ENCODE results near the gene FAM131B. TPM values are rescaled to one million over a fixed set of nuclear protein-coding genes. Genes with fewer than 3 reads are reported as not detected.

FAM131B gene
- total RNA-seq, 2 donors from 2014 or later, result 1.9 to 3.6 TPM

DNA sequence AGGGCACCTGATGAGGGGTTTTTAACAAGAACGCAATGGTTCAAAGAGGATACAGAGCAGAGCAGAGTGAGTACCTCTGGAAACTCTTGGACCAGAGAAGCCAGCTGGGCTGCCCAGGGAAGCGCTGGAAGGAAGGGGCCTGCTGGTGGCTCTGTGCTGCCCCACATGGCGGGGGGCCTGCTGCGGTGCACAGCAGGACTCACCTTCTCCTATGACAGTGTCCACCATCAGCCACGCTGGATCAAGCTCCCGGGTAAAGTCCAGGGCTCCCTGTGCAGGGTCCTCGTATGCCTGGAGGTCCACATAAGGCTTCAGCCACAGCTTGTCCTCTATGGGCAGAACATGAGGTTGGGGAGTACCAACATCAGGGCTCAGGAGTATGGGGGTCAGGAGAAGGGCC is 33.7 kb upstream of the FAM131B start:
- Mint-ChIP-seq H3K4me3 (no peak overlapping the region), H3K36me3 (ENCODE audit: low read depth) (peaks cover 76% of the 10 kb centered on the region), H3K4me1 (no peaks in the 10 kb centered on the region), H3K27ac (no peak overlapping the region), H3K9me3 (no peaks in the 10 kb centered on the region), H3K27me3 (ENCODE audit: insufficient read depth) (no peaks in the 10 kb centered on the region)
- no peak for TF ChIP-seq CTCF (conservative IDR thresholded peaks at IDR 0.05)
- no peak overlapping the region for H3K9ac ChIP-seq (ENCODE audit: extremely low read depth, low read length, poor library complexity, severe bottlenecking)
- H3K4me1 ChIP-seq (ENCODE audit: control insufficient read depth, insufficient read depth, low read length), result no peaks in the 10 kb centered on the region
- H3K9me3 ChIP-seq (ENCODE audit: control insufficient read depth, low read length), result no peaks in the 10 kb centered on the region
- 67 to 83% methylated on average over 3 to 7 of the region's 7 CpGs for WGBS, 2 experiments (ENCODE audit: insufficient coverage in 1 of 2, insufficient read length in 1 of 2)
- H3K36me3 ChIP-seq (ENCODE audit: control insufficient read depth, insufficient read depth, low read length), result peaks cover 24% of the 10 kb centered on the region
- peak; percentile 44 for DNase-seq
- no peaks in the 10 kb centered on the region for H3K27me3 ChIP-seq (ENCODE audit: control insufficient read depth, insufficient read depth, low read length, poor library complexity, severe bottlenecking)
- no peak overlapping the region for H3K4me3 ChIP-seq (ENCODE audit: low read length)
- H3K27ac ChIP-seq (ENCODE audit: low read depth, low read length), result no peak overlapping the region

GRCh38 chr7:143395187-143396149 is 33.0 kb upstream of the FAM131B start:
- H3K4me1 Mint-ChIP-seq, result no peaks in the 10 kb centered on the region
- H3K4me3 Mint-ChIP-seq, result no peak overlapping the region
- Histone ChIP-seq H3K27me3 (ENCODE audit: control insufficient read depth, insufficient read depth, low read length, poor library complexity, severe bottlenecking) (no peaks in the 10 kb centered on the region), H3K36me3 (ENCODE audit: control insufficient read depth, insufficient read depth, low read length) (peaks cover 28% of the 10 kb centered on the region), H3K9me3 (ENCODE audit: control insufficient read depth, low read length) (no peaks in the 10 kb centered on the region), H3K4me3 (ENCODE audit: low read length) (no peak overlapping the region), H3K4me1 (ENCODE audit: control insufficient read depth, insufficient read depth, low read length) (no peaks in the 10 kb centered on the region), H3K27ac (ENCODE audit: low read depth, low read length) (no peak overlapping the region), H3K9ac (ENCODE audit: extremely low read depth, low read length, poor library complexity, severe bottlenecking) (no peak overlapping the region)
- 84 to 89% methylated on average over 15 to 21 of the region's 21 CpGs for WGBS, 2 experiments (ENCODE audit: insufficient coverage in 1 of 2, insufficient read length in 1 of 2)
- no peaks in the 10 kb centered on the region for H3K27me3 Mint-ChIP-seq (ENCODE audit: insufficient read depth)
- peak; percentile 53 for TF ChIP-seq CTCF (conservative IDR thresholded peaks at IDR 0.05)
- peak; percentile 71 for DNase-seq
- H3K36me3 Mint-ChIP-seq (ENCODE audit: low read depth), result peaks cover 75% of the 10 kb centered on the region
- no peaks in the 10 kb centered on the region for H3K9me3 Mint-ChIP-seq
- no peak overlapping the region for H3K27ac Mint-ChIP-seq

DNA sequence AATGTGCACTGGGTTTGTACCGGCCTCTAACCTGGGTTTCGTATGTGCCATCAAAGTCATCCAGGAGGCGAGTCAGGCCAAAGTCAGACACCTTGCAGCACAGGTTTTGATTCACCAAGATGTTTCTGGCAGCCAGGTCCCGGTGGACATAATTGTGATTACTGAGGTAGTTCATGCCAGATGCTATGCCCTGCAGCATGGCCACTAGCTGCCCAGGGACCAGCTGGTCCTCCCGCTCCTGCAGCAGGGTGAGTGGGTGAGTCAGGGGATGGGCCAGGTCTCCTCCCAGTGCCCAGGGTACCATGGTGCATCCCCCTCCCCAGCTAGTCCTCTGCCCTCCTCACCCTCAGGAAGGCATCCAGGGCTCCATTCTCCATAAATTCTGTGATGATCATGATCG is 32.3 kb upstream of the FAM131B start:
- TF ChIP-seq CTCF (conservative IDR thresholded peaks at IDR 0.05), result no peak
- Mint-ChIP-seq H3K9me3 (no peaks in the 10 kb centered on the region), H3K4me1 (no peaks in the 10 kb centered on the region), H3K27ac (no peak overlapping the region), H3K36me3 (ENCODE audit: low read depth) (peaks cover 77% of the 10 kb centered on the region), H3K27me3 (ENCODE audit: insufficient read depth) (no peaks in the 10 kb centered on the region), H3K4me3 (no peak overlapping the region)
- Histone ChIP-seq H3K27ac (ENCODE audit: low read depth, low read length) (no peak overlapping the region), H3K9me3 (ENCODE audit: control insufficient read depth, low read length) (no peaks in the 10 kb centered on the region), H3K9ac (ENCODE audit: extremely low read depth, low read length, poor library complexity, severe bottlenecking) (no peak overlapping the region), H3K4me3 (ENCODE audit: low read length) (no peak overlapping the region), H3K4me1 (ENCODE audit: control insufficient read depth, insufficient read depth, low read length) (no peaks in the 10 kb centered on the region), H3K27me3 (ENCODE audit: control insufficient read depth, insufficient read depth, low read length, poor library complexity, severe bottlenecking) (no peaks in the 10 kb centered on the region), H3K36me3 (ENCODE audit: control insufficient read depth, insufficient read depth, low read length) (peaks cover 32% of the 10 kb centered on the region)
- WGBS, 2 experiments (ENCODE audit: insufficient coverage in 1 of 2, insufficient read length in 1 of 2), result 79 to 83% methylated on average over 5 to 6 of the region's 6 CpGs
- no peak for DNase-seq

Measured in endodermal cell (in vitro differentiated cells).